Measurements from ENCODE around the gene RILPL2. TPM values are rescaled to one million over a fixed set of nuclear protein-coding genes. Genes with fewer than 3 reads are reported as not detected.
"Not testable (repeated sequence)": the region's sequence is repeated elsewhere in the genome, so short reads cannot be mapped to it uniquely, and the experiment has no call there.

Gene RILPL2
- total and polyA plus RNA-seq, 9 of the 15 experiments (the other 6 are each of a cell fraction or from before 2014, with no cell fraction given) = 0.61 to 5.8 (median 4.3) TPM

GRCh38 chr12:123409284-123410040, 27.0 kb downstream of the RILPL2 start:
- H3K27ac ChIP-seq (ENCODE audit: extremely low read depth, low read depth, low read length); in situ Hi-C loops (cut with MboI); H3K9ac ChIP-seq (ENCODE audit: insufficient read depth in 1 of 2, low read depth in 2 of 2, low read length in 2 of 2); H3K27me3 ChIP-seq (ENCODE audit: control insufficient read depth in 2 of 2, insufficient read depth in 2 of 2, low read length in 2 of 2); H4K20me1 ChIP-seq (replicated peaks; ENCODE audit: control insufficient read depth, insufficient read depth, low read length); H3K79me2 ChIP-seq (ENCODE audit: control insufficient read depth, insufficient read depth, low read length); H3K4me1 ChIP-seq (replicated peaks in 1 of 2; ENCODE audit: control insufficient read depth in 2 of 2, insufficient read depth in 2 of 2, low read length in 2 of 2); H3K4me3 ChIP-seq; intact Hi-C loops (cut with micrococcal nuclease); H3K9me1 ChIP-seq (ENCODE audit: control insufficient read depth, insufficient read depth, low read length); BruUV-seq (replicated peaks); FAIRE-seq; H3K9me3 ChIP-seq (replicated peaks; ENCODE audit: control insufficient read depth, insufficient read depth, low read depth, low read length); CTCF ChIA-PET (ENCODE audit: low intra/inter-chr PET ratio); H2AFZ ChIP-seq (ENCODE audit: low read depth, low read length); H3K4me2 ChIP-seq (ENCODE audit: insufficient read depth, low read length): not testable (repeated sequence)
- POLR2A ChIA-PET = interaction anchor here (0.7 to 1.6 kb wide), 7 partner anchors 12 to 34 kb away, joined by 3 to 6 read pairs (median 4); partner anchors contain the start of gene KMT5A
- ATAC-seq (peak; percentile 41), DNase-seq (ENCODE audit: extremely low read depth in 1 of 4, low spot score in 3 of 4) (peak in 1 of 4 experiments; percentile 3)
- H3K36me3 ChIP-seq (ENCODE audit: control insufficient read depth, insufficient read depth, low read length) = peaks cover 41% of the 10 kb centered on the region
- TF ChIP-seq POLR2H (tag; IDR thresholded peaks at IDR 0.05; ENCODE audit: low read depth) (peak; percentile 23; the same call in 1 of the 2 replicates), SUPT5H (IDR thresholded peaks at IDR 0.05) (peak; percentile 71), POLR2AphosphoS5 (IDR thresholded peaks at IDR 0.05; ENCODE audit: control insufficient read depth, insufficient read depth, low read depth, low read length) (peak; percentile 38; the same call in 1 of the 2 replicates), POLR2A (conservative IDR thresholded peaks at IDR 0.05) (peak; percentile 65), POLR2AphosphoS2 (IDR thresholded peaks at IDR 0.05; ENCODE audit: low read length) (0 out of 2 replicates have a peak, but pooled peaks have one; percentile 13), POLR2G (IDR thresholded peaks at IDR 0.05; ENCODE audit: low read depth, low read length) (0 out of 2 replicates have a peak, but pooled peaks have one; percentile 19), POLR2B (IDR thresholded peaks at IDR 0.05; ENCODE audit: low read depth, partially characterized antibody) (peak; percentile 53)
- TF ChIP-seq, protein P1, sequence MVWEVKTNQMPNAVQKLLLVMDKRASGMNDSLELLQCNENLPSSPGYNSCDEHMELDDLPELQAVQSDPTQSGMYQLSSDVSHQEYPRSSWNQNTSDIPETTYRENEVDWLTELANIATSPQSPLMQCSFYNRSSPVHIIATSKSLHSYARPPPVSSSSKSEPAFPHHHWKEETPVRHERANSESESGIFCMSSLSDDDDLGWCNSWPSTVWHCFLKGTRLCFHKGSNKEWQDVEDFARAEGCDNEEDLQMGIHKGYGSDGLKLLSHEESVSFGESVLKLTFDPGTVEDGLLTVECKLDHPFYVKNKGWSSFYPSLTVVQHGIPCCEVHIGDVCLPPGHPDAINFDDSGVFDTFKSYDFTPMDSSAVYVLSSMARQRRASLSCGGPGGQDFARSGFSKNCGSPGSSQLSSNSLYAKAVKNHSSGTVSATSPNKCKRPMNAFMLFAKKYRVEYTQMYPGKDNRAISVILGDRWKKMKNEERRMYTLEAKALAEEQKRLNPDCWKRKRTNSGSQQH (CRISPR knock-in tag; IDR thresholded peaks at IDR 0.05) = 0 out of 2 replicates have a peak, but pooled peaks have one; percentile 11
- WGBS (ENCODE audit: insufficient coverage, low coverage, missing lambda C conversion rate) = 74% methylated on average over 9 of the region's 11 CpGs

All from K562 (cell line).